ENCODE data around the gene DEGS2.
"Not testable (repeated sequence)": the region's sequence is repeated elsewhere in the genome, so short reads cannot be mapped to it uniquely, and the experiment has no call there.

The DEGS2 gene

DNA sequence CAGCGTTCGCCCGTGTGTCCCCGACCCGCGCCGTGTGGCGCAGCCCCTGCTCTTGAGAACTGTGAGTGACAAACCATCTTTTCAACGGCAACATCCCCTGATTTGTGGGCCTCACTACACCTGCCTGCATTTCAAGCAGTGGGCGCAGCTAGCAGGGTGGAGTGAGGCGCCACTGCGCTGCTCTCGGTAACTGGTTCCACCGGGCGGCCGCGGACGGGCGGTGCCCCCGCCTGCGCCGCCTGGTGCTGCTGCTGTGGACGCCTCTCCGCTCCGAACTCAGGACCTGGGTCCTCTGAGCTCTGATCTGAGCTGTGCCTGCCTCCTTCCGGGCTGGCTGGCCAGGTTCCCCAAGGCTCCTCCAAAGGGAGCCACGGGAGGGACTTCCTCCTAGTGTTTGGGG lies 5.9 kb upstream of the DEGS2 start:
- CTCF ChIA-PET, result interaction anchor here (1.6 kb wide), 1 partner anchor 28 kb away, joined by 5 read pairs; no protein-coding TSS in a partner anchor
- Mint-ChIP-seq H3K27me3 (peaks cover 55% of the 10 kb centered on the region), H3K9me3 (no peaks in the 10 kb centered on the region), H3K27ac (no peak overlapping the region), H3K36me3 (no peaks in the 10 kb centered on the region), H3K4me3 (no peak overlapping the region), H3K4me1 (peaks cover 12% of the 10 kb centered on the region)
- no peak for DNase-seq

DNA sequence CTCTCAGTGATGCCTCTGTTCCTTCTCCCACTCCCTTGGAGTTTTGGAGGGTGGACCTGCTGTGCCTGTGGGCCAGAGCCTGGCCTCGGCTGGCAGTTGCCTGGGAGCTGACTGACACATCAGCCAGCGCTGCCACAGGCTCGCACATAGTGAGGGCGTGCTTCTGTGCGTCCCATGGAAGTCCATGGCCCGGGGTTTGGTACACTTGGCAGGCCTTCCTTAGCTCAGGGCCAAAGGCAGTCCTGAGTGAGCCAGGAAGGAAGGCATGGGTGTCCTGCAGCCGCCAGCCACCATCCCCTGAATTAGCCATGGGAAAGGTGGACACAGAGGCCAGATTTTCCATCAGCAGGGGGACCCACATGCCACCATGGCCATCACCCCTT lies 1.1 kb upstream of the DEGS2 start:
- no peak for DNase-seq
- Mint-ChIP-seq H3K4me3 (peak overlapping the region; percentile 43), H3K27me3 (peaks cover 83% of the 10 kb centered on the region), H3K9me3 (no peaks in the 10 kb centered on the region), H3K27ac (no peak overlapping the region), H3K36me3 (no peaks in the 10 kb centered on the region), H3K4me1 (peaks cover 5% of the 10 kb centered on the region)
- CTCF ChIA-PET, result interaction anchor here (1.5 kb wide), 1 partner anchor 32 kb away, joined by 7 read pairs; no protein-coding TSS in a partner anchor

DNA sequence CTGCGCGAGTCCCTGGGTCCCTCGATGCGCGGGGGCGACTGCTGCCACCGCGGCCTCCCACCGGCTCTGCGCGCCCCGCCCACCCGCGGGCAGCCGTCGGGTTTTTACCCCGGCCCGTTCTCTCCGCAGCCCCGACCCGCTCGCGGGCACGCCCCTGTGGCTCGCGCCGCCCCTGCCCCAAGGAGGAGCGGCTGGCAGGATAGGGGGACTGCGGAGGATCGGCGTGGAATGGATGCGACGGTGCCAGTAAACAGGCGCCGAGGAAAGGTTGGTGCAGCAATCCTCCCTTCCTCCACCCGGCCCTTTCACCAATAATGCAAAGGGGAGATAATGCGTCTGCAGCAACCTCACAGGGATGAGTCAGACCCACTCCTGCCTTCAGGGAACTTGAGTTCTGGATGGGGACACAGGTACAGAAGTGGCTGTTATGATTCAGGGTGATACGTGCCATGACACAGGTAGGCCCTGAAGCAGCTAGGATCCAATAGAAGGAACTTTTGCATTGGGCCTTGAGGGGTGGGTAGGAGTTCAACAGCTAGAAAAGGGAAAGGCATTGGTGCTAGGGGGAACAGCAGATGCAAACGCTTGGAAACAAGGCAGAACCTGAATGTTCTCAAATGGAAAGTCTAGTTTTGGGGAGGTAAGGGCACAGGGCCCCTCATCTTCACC lies 554 bp upstream of the DEGS2 start:
- no peak overlapping the region for H3K27ac Mint-ChIP-seq
- peaks cover 3% of the 10 kb centered on the region for H3K36me3 Mint-ChIP-seq
- H3K4me3 Mint-ChIP-seq, result peak overlapping the region; percentile 43
- peaks cover 4% of the 10 kb centered on the region for H3K9me3 Mint-ChIP-seq
- CTCF ChIA-PET, result interaction anchor here (1.5 kb wide), 1 partner anchor 33 kb away, joined by 7 read pairs; no protein-coding TSS in a partner anchor
- H3K27me3 Mint-ChIP-seq, result peaks cover 83% of the 10 kb centered on the region
- DNase-seq, result no peak
- peaks cover 4% of the 10 kb centered on the region for H3K4me1 Mint-ChIP-seq

DNA sequence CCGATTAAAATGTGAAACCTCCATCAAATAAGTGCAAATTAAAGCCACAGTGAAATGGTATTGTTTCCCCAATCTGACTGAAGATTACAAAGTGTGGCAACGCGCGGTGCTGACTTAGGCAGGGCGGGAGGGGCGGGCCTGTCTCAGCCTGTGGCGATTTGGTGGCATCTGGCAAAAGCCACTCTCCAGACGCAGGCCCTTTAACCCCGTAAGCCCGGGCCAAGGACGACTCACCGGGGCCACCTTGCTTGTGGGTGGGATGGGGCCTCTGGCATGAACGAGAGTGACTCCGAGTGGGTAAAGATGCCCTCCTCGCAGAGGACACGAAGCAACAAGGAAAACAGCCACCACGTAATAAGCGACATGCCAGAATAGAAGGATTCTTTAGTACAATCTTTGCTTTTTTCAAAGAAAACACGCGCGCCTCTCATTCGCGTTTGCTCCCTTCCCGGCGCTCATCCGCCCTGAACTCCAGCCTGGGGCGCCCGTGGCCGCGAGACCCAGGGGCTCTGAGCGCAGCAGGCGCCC lies 815 bp downstream of the DEGS2 start:
- peak overlapping the region; percentile 38 for H3K4me3 Mint-ChIP-seq
- no peak for DNase-seq
- peaks cover 2% of the 10 kb centered on the region for H3K4me1 Mint-ChIP-seq
- H3K36me3 Mint-ChIP-seq, result peaks cover 5% of the 10 kb centered on the region
- no peak overlapping the region for H3K27ac Mint-ChIP-seq
- peaks cover 85% of the 10 kb centered on the region for H3K27me3 Mint-ChIP-seq
- peaks cover 10% of the 10 kb centered on the region for H3K9me3 Mint-ChIP-seq
- CTCF ChIA-PET, result no interaction called here

DNA sequence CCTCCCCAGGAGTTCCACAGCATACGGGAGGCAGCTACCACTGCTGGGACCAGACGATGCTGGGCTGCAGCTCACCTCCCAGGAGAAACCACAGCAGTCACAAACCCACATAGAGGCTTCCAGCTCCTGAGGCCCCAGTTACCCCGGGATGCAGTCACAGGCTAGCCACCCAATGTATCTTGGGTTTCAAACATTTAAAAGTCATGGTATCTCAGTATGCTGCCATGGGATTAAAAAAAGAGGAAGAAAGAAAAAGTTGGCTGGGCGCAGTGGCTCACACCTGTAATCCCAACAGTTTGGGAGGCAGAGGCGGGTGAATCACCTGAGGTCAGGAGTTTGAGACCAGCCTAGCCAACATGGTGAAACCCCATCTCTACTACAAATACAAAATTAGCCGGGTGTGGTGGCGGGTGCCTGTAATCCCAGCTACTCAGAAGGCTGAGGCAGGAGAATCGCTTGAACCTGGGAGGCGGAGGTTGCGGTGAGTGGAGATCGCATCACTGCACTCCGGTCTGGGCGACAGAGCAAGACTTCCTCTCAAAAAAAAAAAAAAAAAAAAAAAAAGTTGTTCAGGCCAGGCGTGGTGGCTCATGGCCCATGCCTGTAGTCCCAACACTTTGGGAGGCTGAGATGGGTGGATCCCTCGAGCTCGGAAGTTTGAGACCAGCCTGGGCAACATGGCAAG lies 1.8 kb downstream of the DEGS2 start:
- CTCF ChIA-PET, result interaction anchor here (1.1 kb wide), 1 partner anchor 35 kb away, joined by 4 read pairs; no protein-coding TSS in a partner anchor
- H3K9me3 Mint-ChIP-seq, result peaks cover 10% of the 10 kb centered on the region
- not testable (repeated sequence) for H3K4me1 Mint-ChIP-seq, H3K27ac Mint-ChIP-seq, H3K36me3 Mint-ChIP-seq, DNase-seq, H3K4me3 Mint-ChIP-seq
- H3K27me3 Mint-ChIP-seq, result peaks cover 86% of the 10 kb centered on the region

DNA sequence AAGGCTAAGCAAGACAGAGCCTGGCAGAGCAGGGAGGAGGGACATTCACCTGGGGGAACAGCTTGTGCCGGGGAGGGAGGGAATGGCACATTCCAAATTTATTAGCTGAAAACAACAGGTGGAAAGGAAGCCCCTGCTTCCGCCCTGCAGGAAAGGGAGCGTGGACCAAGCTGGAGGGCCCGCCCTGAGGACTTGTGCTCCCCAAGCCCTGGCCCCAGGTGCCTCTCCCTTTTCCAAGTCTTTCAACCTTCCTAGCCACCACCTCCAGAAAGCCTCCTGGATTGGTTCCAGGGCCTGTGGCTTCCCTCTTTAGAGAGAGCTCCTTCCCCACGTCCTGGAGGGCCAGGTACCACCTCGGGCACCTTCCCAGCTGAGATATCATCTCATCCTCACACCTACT lies 2.7 kb downstream of the DEGS2 start:
- H3K27me3 Mint-ChIP-seq, result peaks cover 90% of the 10 kb centered on the region
- no peak for DNase-seq
- no peak overlapping the region for H3K27ac Mint-ChIP-seq
- peaks cover 5% of the 10 kb centered on the region for H3K36me3 Mint-ChIP-seq
- CTCF ChIA-PET, result interaction anchor here (1.1 kb wide), 1 partner anchor 36 kb away, joined by 4 read pairs; no protein-coding TSS in a partner anchor
- no peak overlapping the region for H3K4me3 Mint-ChIP-seq
- H3K9me3 Mint-ChIP-seq, result peaks cover 10% of the 10 kb centered on the region
- peaks cover 2% of the 10 kb centered on the region for H3K4me1 Mint-ChIP-seq

DNA sequence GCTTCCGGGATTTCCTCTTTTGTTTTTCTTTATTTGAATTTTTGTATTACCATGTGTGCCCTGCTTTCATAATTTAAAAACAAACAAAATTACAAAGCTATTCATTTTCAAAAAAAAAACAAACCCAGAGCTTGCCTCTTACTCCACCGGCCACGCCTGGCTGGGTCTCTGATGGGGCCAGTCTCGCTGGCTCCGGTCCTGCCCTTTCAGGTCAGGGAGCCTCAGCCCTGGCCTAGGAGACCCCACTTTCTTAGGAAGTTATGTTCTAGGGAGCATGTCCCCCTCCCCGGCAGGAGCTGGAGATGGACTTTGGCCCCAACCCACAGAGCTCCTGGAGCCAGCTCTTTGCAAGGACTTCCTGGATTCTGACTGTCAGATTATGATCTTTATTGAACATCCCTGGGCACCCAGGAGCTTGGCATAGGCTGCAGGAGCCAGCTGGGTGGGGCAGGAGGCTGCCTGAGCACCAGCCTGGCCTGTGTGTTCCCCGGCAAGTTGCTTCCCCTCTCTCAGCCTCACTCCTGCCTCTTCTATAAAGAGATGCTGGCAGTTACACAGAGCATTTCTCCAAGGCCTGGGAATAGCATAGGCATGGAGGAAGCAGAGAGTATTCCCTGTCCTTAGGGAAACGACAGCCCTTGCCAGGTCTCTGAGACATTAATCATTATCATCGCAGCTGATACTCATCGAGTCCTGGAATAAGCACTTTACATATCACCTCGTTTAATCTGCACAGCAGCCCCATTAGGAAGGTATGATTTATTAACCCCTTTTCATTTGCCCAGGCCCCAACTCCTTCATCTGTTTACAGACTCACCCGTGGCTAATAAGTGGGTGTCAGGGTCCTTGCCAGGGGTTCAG lies 3.5 kb downstream of the DEGS2 start:
- CTCF ChIA-PET, result interaction anchor here (0.9 to 1.7 kb wide), 6 partner anchors 14 to 175 kb away, joined by 3 to 7 read pairs (median 4); no protein-coding TSS in a partner anchor
- H3K27ac Mint-ChIP-seq, result no peak overlapping the region

DNA sequence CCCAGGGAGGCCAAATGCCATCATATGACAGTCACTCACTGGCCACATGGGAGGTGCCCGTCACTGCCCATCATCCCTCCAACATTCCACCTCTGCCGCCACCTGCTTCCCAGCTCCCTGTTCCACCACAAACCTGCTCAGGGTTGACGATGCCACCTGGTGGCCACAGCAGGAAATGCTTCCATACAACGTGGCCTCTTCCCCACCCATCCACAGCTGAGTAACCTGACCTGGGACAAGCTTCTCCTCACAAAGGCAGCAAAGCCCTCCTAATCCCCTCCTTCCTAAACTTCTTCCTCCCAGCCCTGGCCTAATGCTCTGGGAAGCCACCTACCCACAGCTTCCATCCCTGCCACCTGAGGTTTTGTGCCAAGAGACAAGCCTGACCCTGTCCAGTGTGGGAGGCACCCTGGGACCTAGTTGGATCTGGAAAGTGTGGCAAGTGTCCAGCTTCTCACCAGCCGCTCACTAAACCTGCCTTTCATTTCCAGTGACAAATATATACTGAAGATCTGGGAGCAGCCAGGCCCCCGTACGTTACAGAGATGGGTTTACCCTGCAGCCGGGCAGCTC lies 4.3 kb downstream of the DEGS2 start:
- H3K27ac Mint-ChIP-seq, result no peak overlapping the region

More for the DNA sequence above, 3.5 kb downstream of the DEGS2 start:
- H3K9me3 Mint-ChIP-seq, result peaks cover 10% of the 10 kb centered on the region
- H3K36me3 Mint-ChIP-seq, result peaks cover 5% of the 10 kb centered on the region
- no peak overlapping the region for H3K4me3 Mint-ChIP-seq
- no peak for DNase-seq
- H3K27me3 Mint-ChIP-seq, result peaks cover 91% of the 10 kb centered on the region
- H3K4me1 Mint-ChIP-seq, result peaks cover 2% of the 10 kb centered on the region

DNA sequence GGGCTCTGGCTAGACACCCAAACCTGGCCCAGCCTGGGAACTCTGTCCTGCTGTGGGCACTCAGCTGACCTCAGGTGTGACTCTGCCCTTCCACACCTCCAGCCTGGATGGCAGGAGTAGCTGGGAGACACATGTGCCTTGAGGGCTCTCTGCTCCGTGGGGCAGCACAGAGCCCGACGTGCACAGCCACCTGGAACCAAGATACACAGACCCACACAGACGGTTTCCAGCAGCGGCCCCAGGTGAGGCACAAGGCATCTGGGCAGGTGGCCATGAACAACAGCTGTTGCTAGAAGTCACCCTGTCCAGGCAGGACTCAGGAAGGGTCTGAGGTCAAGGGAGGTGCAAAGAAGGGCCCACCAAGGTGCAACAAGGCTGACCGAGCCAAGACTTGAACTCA lies 5.9 kb downstream of the DEGS2 start:
- peaks cover 3% of the 10 kb centered on the region for H3K4me1 Mint-ChIP-seq

More for the DNA sequence above, 4.3 kb downstream of the DEGS2 start:
- CTCF ChIA-PET, result interaction anchor here (1.1 to 1.7 kb wide), 5 partner anchors 38 to 174 kb away, joined by 3 to 7 read pairs (median 5); no protein-coding TSS in a partner anchor
- H3K4me1 Mint-ChIP-seq, result peaks cover 2% of the 10 kb centered on the region
- no peak overlapping the region for H3K4me3 Mint-ChIP-seq
- H3K9me3 Mint-ChIP-seq, result peaks cover 10% of the 10 kb centered on the region
- peaks cover 5% of the 10 kb centered on the region for H3K36me3 Mint-ChIP-seq
- peak; percentile 54 for DNase-seq
- H3K27me3 Mint-ChIP-seq, result peaks cover 83% of the 10 kb centered on the region

DNA sequence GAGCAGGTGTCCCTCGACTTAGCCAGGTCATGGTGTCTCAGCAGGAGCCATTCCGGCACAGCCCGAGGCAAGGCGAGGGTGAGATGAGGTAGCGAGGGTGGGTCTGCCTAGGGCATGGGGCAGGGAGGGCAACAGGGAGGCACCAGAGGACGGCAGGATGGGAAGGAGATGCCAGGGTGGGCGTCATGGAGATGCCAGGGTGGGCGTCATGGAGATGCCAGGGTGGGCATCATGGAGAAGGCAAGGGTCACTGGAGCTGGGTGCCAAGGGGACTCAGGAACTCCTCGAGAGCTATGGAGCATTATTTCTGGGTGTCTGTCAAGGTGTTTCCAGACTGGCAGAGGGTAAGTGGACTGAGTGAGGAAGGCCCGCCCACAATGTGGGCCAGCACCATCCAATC lies 7.4 kb downstream of the DEGS2 start:
- Mint-ChIP-seq H3K9me3 (peaks cover 10% of the 10 kb centered on the region), H3K27ac (no peak overlapping the region), H3K36me3 (peaks cover 8% of the 10 kb centered on the region), H3K27me3 (peaks cover 62% of the 10 kb centered on the region), H3K4me3 (no peak overlapping the region), H3K4me1 (peaks cover 15% of the 10 kb centered on the region)
- CTCF ChIA-PET, result no interaction called here
- no peak for DNase-seq

More for the DNA sequence above, 5.9 kb downstream of the DEGS2 start:
- H3K27ac Mint-ChIP-seq, result no peak overlapping the region
- peaks cover 5% of the 10 kb centered on the region for H3K36me3 Mint-ChIP-seq
- CTCF ChIA-PET, result interaction anchor here (1.1 to 1.2 kb wide), 2 partner anchors 11 to 81 kb away, joined by 3 read pairs; no protein-coding TSS in a partner anchor
- peaks cover 10% of the 10 kb centered on the region for H3K9me3 Mint-ChIP-seq
- no peak overlapping the region for H3K4me3 Mint-ChIP-seq
- DNase-seq, result no peak
- H3K27me3 Mint-ChIP-seq, result peaks cover 73% of the 10 kb centered on the region

DNA sequence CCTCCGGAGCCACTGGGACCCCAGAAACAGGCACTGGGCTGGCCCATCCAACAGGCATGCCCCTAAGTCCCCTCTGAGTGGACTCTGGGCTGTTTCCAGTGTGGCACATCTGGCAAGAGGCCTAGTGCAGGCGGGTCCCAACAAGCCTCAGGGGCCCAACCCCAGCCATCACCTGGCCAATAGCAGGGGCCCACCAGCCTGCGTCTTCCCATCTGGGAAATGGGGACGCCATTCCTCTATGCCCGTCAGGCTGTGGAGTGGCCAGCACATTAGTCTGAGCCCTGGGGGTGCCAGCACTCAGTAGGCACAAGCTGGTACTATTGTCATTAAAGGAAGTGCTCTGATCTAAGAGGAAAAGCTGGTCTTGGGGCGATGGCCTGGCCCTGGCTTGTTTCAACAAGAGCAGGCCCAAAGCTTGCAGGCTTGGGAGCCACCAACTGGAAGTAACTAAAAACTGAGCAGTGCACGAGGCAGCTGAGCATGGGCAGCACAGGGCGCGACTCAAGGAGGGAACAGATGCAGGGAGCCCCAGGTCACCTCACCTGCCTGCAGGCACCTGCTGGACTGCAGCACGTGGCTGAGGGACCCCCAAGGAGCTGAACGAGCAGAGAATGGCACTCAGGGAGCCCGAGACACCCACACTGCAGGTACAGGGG lies 8.4 kb downstream of the DEGS2 start:
- no peak for DNase-seq
- CTCF ChIA-PET, result no interaction called here
- Mint-ChIP-seq H3K9me3 (peaks cover 10% of the 10 kb centered on the region), H3K4me1 (peaks cover 25% of the 10 kb centered on the region), H3K4me3 (no peak overlapping the region), H3K27me3 (peaks cover 53% of the 10 kb centered on the region), H3K27ac (peak overlapping the region; percentile 72), H3K36me3 (peaks cover 10% of the 10 kb centered on the region)

DNA sequence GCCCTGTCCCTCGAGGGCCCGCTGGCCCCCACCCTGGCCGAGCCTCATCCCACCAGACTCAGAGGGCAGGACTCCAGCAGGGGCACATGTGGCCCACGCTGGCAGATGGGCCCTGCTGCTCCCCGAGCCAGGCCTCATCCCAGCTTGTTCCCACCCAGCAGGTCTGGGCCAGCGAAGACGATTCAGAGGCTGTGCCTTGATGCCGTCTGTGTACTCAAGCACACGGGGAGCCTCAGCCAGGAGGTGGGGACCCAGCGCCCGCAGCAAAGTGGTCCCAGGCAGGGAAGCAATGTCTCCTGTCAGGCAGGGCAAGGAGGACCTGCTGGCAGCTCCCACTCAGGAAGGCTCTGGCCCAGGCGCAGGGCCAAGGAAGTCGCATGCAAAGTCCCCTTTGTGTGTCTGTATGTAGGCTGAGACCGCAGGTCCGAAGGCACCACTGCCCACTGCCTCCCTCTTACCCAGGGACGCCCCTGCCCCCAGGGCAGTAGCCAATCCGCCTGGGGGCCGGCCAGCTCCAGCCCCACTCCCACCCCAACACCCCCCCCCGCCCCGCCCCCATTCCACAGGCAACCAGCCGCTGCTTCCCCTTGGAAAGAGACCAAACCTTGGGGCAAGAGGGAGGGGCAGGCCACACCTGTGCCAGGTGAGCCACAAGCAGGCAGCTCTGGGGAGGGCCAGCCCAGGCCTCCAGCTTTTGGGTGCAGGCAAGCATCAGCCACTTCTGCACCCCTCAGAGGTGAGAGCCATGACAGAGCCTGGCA lies 9.4 kb downstream of the DEGS2 start:
- peaks cover 42% of the 10 kb centered on the region for H3K27me3 Mint-ChIP-seq
- H3K9me3 Mint-ChIP-seq, result peaks cover 7% of the 10 kb centered on the region
- CTCF ChIA-PET, result interaction anchor here (0.6 kb wide), 1 partner anchor 13 kb away, joined by 3 read pairs; no protein-coding TSS in a partner anchor
- peak overlapping the region; percentile 52 for H3K27ac Mint-ChIP-seq
- DNase-seq, result no peak
- peaks cover 29% of the 10 kb centered on the region for H3K4me1 Mint-ChIP-seq
- no peak overlapping the region for H3K4me3 Mint-ChIP-seq
- peaks cover 7% of the 10 kb centered on the region for H3K36me3 Mint-ChIP-seq

Data from activated naive CD4-positive, alpha-beta T cell treated with anti-CD3 and anti-CD28 coated beads, Interleukin-2, amount 10 ng/mL, durations not matched to agents 7 days and 5 days (primary cell).